MCF 10A (cell line): ENCODE data around the gene DLL3. TPM values are rescaled to one million over a fixed set of nuclear protein-coding genes. Genes with fewer than 3 reads are reported as not detected.
A peak's percentile ranks its signal among the peaks of the same experiment; 100 is the strongest.

Experiments used
- BruUV-seq: library from RNA; stranded (reverse); fragments of 400-500 nt; replicated peaks from 2 replicates; lab custom pipeline; 2021; lab: Mats Ljungman, UMichigan
- CTCF ChIA-PET: fragments of 300-600 bp; sonication (Branson Sonifier 250); formaldehyde crosslinking; extraction: SDS; loops from one replicate; lab custom pipeline; 2021; ENCODE audit warnings: antibody characterized with exemption, inconsistent platforms; lab: Yijun Ruan, JAX
- POLR2A ChIA-PET: fragments of 300-600, 350-650 bp; sonication (Branson Sonifier 250); formaldehyde crosslinking; extraction: SDS; loops from one replicate; lab custom pipeline; 2020; ENCODE audit warnings: antibody characterized with exemption, inconsistent platforms; lab: Yijun Ruan, JAX
- DNase-seq: peaks from one replicate; pipeline ENCODE4 v3.0.0-alpha.2; 2018; ENCODE audit not compliant: unreplicated experiment
- H3K27ac Mint-ChIP-seq: one replicate; pipeline ENCODE4 v1.8.0; 2022; ENCODE audit warnings: mild to moderate bottlenecking, low read depth, mixed read lengths; ENCODE audit not compliant: unreplicated experiment
- H3K27me3 Mint-ChIP-seq: one replicate; pipeline ENCODE4 v1.8.0; 2022; ENCODE audit warnings: mixed read lengths; ENCODE audit not compliant: insufficient read depth, unreplicated experiment
- H3K36me3 Mint-ChIP-seq: one replicate; pipeline ENCODE4 v1.8.0; 2022; ENCODE audit warnings: mild to moderate bottlenecking, moderate library complexity, mixed read lengths; ENCODE audit not compliant: insufficient read depth, unreplicated experiment
- H3K4me1 Mint-ChIP-seq: one replicate; pipeline ENCODE4 v1.8.0; 2022; ENCODE audit warnings: mixed read lengths; ENCODE audit not compliant: insufficient read depth, unreplicated experiment
- H3K4me3 Mint-ChIP-seq: one replicate; pipeline ENCODE4 v1.8.0; 2022; ENCODE audit warnings: mild to moderate bottlenecking, moderate library complexity, mixed read lengths; ENCODE audit not compliant: unreplicated experiment
- H3K9me3 Mint-ChIP-seq: one replicate; pipeline ENCODE4 v1.8.0; 2022; ENCODE audit warnings: mixed read lengths; ENCODE audit not compliant: unreplicated experiment
- CTCF ChIP-seq: fragments of 200-600 bp; IDR thresholded peaks from one replicate; pipeline ENCODE4 v1.8.0; 2022; ENCODE audit warnings: antibody characterized with exemption, mild to moderate bottlenecking; ENCODE audit not compliant: unreplicated experiment
- intact Hi-C: fragments of 100-400 bp; cut with micrococcal nuclease; formaldehyde crosslinking; loops from 2 replicates; pipeline ENCODE4 v1.14.1; 2022
- total RNA-seq: library from RNA; stranded (reverse); gene quantifications from 2 replicates; pipeline ENCODE4 v1.2.3, GENCODE V29; 2022

The DLL3 gene
- total RNA-seq, 1 experiment from 2014 or later = 0.68 TPM

- no peak overlapping the region for H3K4me3 Mint-ChIP-seq
- CTCF ChIA-PET = interaction anchor here (0.7 to 3.3 kb wide), 3 partner anchors 8 to 320 kb away, joined by 5 to 18 read pairs (median 11); partner anchors contain the start of gene EID2B
- intact Hi-C loops = no loop called here
- no peaks in the 10 kb centered on the region for H3K9me3 Mint-ChIP-seq
- no peaks in the 10 kb centered on the region for H3K27me3 Mint-ChIP-seq
- H3K4me1 Mint-ChIP-seq = no peaks in the 10 kb centered on the region
- peaks cover 24% of the 10 kb centered on the region for H3K36me3 Mint-ChIP-seq
- POLR2A ChIA-PET = interaction anchor here (1.1 kb wide), 1 partner anchor 134 kb away, joined by 3 read pairs; the partner anchor contains the start of gene MED29
- no TSS peak for BruUV-seq
- DNase-seq = no peak
- TF ChIP-seq CTCF = no peak
- H3K27ac Mint-ChIP-seq = no peak overlapping the region
Observed at GRCh38 chr19:39525205-39525604, 26.5 kb downstream of the DLL3 start.

- peaks cover 5% of the 10 kb centered on the region for H3K4me1 Mint-ChIP-seq
- no TSS peak for BruUV-seq
Observed at GRCh38 chr19:39531834-39532232, 33.1 kb downstream of the DLL3 start.

GRCh38 chr19:39532233-39533002, 33.7 kb downstream of the DLL3 start, which contains the start of gene EID2B:
EID2B (minus strand) TSS chr19:39532852; CDS start chr19:39532802, 50 bp downstream.
- intact Hi-C loops = loop anchor here (1.0 to 10.0 kb wide), 4 partner anchors 58 to 408 kb away; partner anchors contain the start of gene PAK4
- peak; percentile 98 for TF ChIP-seq CTCF
- Mint-ChIP-seq H3K27me3 (no peaks in the 10 kb centered on the region), H3K4me1 (peaks cover 5% of the 10 kb centered on the region), H3K36me3 (peaks cover 37% of the 10 kb centered on the region), H3K4me3 (peak within 1 kb of the TSS; percentile 81), H3K9me3 (no peaks in the 10 kb centered on the region), H3K27ac (peak within 1 kb of the TSS; percentile 79)
- POLR2A ChIA-PET = interaction anchor here (0.7 to 3.6 kb wide), 12 partner anchors 20 to 141 kb away, joined by 3 to 21 read pairs (median 4); partner anchors contain the start of genes MED29, PAF1, RPS16 and SUPT5H
- DNase-seq = peak; percentile 97
- CTCF ChIA-PET = interaction anchor here (0.6 to 3.5 kb wide), 34 partner anchors 8 to 577 kb away, joined by 3 to 51 read pairs (median 4); partner anchors contain the start of genes DLL3, RPS16 and SUPT5H
- TSS peak; percentile 63 for BruUV-seq

More at GRCh38 chr19:39531834-39532232, 33.1 kb downstream of the DLL3 start:
- ChIA-PET POLR2A (interaction anchor here (0.6 to 3.6 kb wide), 10 partner anchors 19 to 233 kb away, joined by 3 to 21 read pairs (median 5); partner anchors contain the start of genes MED29, PAF1, RPS16 and SUPT5H), CTCF (interaction anchor here (0.7 to 3.5 kb wide), 12 partner anchors 12 to 277 kb away, joined by 3 to 51 read pairs (median 6); partner anchors contain the start of gene SUPT5H)
- peaks cover 39% of the 10 kb centered on the region for H3K36me3 Mint-ChIP-seq
- no peaks in the 10 kb centered on the region for H3K9me3 Mint-ChIP-seq
- H3K27ac Mint-ChIP-seq = peak overlapping the region; percentile 79
- no peak for TF ChIP-seq CTCF
- intact Hi-C loops = loop anchor here (1.0 to 10.0 kb wide), 4 partner anchors 58 to 407 kb away; partner anchors contain the start of gene PAK4
- DNase-seq = no peak
- peak overlapping the region; percentile 81 for H3K4me3 Mint-ChIP-seq
- no peaks in the 10 kb centered on the region for H3K27me3 Mint-ChIP-seq
